GM19193 (cell line): ENCODE data around the gene LCE3D.

Source experiments
- POLR2A ChIP-seq: IDR thresholded peaks from 4 replicates; pipeline ENCODE4 v1.6.1; 2011; ENCODE audit not compliant: insufficient read depth, insufficient read length; ENCODE audit errors: extremely low read depth

The LCE3D gene

GRCh38 chr1:152539901-152540300 is 40.4 kb downstream of the LCE3D start:
- TF ChIP-seq POLR2A: no peak

- no peak for TF ChIP-seq POLR2A
Observed at GRCh38 chr1:152537496-152537895, 42.8 kb downstream of the LCE3D start.

- no peak for TF ChIP-seq POLR2A
Observed at GRCh38 chr1:152535774-152536173, 44.5 kb downstream of the LCE3D start.

GRCh38 chr1:152533327-152533938 is 46.9 kb downstream of the LCE3D start:
- TF ChIP-seq POLR2A: no peak
